Activated CD4-positive, alpha-beta T cell treated with anti-CD3 and anti-CD28 coated beads, Interleukin-2, amount 50 U/mL, for 4 hours (primary cell): ENCODE data around the gene ACIN1.
A peak's percentile ranks its signal among the peaks of the same experiment; 100 is the strongest.

Experiments used
- DNase-seq, 2 experiments: peaks; one replicate each; pipeline ENCODE4 v3.0.0-alpha.2; 2020

The ACIN1 gene

DNA sequence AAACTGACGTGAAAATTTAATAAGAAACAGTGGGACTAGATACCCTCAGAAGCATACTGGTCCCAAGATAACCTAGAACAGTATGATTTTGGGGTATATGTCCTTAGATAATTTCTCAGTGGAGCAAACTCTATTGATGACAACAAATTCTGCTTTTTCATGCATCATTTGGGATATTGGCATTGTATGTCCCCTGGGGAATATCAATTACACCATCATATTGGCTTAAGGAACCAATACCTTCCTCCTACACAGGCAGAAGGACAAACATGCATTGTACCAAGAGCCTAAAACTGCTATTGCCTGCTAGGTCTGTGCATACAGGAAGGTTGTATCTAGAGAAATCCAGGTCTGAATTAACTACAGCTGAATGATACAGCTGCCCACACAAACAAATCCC, 20.0 kb downstream of the ACIN1 start:
- no peak for DNase-seq

- DNase-seq = no peak
Measured at GRCh38 chr14:23071921-23072539, 22.9 kb downstream of the ACIN1 start.

GRCh38 chr14:23071244-23071920, 23.6 kb downstream of the ACIN1 start:
- DNase-seq = peak; percentile 71 to 73

DNA sequence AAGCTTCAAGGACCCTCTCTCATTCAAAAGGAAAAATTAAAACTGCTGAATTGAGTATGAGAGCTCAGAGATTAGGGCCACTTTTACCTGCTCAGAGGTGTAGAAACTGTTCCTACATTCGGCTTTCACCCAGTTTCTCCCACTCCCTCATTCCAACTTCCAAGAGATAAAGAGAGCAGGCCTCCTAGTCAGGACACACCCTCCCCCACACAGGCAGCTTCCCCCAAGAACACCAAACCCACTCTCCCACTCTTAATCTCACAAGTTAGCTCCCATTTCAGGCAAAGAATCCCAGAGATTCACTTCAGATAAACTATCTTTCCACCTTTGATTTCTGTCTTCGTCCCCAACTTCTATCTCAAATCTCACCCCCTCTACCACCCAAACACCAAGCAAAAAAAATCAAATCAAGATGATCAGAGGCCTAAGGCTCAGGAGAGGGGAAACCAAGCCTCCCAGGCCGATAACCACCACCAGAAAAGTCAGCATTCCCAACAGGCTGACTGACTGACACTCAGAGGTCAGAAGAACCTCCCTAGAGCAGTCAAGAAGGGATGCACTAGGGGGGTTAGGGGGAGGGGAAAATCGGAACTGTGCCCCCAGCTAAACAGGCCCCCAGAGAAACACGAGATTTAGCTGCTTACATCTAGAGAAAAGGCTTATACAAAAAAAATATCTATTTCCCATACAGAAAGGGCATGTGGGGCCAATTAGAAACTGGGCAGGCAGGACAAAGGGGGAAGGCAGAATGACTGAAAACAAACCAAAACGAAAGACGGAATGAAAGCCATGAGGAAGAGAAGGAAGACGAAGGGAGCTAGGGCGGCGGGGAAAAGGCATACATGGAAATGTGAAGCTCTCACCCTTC, 24.4 kb downstream of the ACIN1 start:
- DNase-seq = no peak

GRCh38 chr14:23069413-23069806, 25.5 kb downstream of the ACIN1 start:
- no peak for DNase-seq

GRCh38 chr14:23068789-23069412, 26.0 kb downstream of the ACIN1 start:
- peak; percentile 58 to 65 for DNase-seq

DNA sequence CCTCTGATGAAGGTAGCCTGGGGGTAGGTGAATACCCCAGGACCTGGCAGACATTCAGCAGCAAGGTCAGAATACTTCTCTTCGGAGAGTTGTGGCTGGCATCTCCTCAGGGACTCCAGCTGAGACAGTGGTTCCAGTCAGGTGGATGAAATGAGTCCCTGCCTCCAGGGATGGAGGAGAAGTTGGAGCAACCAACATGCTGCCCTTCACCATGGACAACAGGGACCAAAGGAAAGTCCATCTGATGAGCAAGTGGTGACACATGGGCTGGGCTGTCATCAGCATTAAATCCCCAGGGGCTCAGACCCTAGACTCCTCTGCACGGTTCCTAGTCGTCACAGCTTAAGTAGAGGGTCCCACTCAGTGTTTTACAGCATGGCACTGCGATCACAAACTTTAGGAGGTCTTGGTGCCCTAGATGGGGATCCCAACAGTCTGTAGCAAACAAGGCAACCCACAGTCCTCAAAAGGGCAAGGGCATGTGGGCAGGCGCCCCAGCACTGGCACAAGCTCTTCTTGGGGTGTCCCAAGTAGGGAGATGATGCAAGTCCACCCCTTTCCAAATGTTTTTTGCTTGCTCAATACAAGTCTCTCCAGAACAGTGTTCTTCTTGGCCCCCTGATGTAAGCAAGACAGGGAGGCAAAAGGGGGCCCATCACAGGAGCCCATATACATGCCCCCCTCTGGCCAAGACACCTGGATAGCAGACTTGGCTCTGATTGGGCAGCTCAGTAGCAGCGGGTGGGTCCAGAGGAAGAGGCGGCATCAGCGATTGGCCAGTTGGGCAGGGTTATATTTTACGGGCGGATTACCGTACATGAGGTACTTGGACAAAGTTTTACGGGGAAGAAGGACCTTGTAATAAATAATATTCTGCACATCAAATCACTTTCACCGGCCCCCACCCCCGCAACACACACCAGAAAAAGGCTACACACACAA, 26.8 kb downstream of the ACIN1 start:
- no peak for DNase-seq

DNA sequence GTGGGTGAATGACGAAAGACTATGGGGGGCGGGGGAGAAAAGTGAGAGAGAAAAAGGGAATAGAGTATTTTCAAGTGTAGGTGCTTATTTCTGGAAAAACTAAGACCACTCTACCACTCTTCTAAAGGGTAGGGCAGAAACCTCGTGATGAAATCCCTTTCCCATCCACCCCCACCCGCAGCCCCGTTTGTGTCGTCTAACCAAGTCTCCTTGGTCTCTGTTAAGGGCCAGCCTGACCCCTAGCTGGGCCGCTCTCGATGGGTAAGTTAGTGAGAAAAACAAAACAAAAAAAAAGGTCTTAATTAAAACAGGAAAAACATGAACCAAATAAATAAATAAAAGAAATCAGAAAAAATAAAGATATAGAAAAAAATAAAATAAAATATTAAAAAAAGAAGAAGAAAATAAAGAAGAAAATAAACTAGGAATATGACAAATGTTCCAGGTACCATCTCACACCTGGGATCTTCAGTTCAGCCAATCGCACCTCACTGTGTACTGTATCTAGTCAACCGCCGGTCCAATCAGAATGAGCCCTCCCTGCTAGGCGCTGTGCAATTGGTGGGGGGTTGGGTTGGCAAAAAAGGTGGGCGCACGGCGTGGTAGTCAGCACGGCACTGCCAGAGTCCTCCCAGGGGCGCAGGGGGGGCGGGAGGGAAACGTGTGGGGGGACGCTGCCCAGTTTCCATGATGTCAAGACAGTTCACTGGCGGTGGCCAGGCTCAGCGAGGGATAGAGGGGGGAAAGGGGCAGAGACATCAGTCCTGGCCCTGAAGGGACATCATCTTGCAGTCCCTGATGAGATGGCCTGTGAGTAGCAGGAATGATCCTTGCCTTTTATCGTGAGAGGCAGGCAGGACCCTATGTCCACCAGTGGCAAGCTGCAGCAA, 27.8 kb downstream of the ACIN1 start:
- DNase-seq = no peak

DNA sequence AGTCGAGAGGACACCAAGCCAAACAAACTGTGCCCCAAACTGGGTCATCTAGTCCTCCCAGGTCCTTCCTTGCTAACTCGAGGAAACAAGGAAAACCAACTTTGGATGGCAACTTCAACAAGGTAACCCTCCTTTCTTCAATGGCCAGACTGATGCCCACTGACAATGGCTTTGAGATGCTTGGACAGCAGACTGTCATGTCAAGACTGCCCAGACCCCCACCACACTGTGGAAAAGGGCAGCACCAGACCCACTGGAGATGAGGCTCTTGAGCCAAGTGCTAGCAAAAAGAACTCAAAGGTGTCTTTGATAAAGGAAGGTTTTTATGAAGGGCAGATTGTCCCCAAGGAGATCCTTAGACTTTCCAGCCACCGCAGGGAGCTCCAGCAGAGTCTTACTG, 28.6 kb downstream of the ACIN1 start:
- no peak for DNase-seq

- DNase-seq = no peak
Measured at GRCh38 chr14:23063601-23064000, 31.3 kb downstream of the ACIN1 start.

DNA sequence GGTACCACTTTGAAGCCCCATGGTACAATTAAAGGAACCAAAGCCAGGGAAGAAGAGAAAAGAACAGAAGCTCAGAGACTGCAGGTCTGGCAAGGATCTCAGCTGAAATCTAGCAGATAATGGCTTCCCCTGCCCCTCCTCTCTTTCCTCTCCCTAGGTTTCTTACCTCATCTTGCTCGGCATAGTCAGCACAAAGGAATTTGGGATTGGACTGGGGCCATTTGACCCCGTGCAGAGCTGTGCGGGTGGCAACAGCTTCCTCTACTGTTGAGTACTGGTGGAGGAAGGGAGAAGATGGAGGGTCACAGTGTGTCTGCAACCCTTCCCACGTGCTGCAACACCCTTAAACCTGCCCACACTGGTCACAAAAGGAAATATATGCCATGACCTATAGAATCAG, 32.9 kb downstream of the ACIN1 start:
- no peak for DNase-seq

DNA sequence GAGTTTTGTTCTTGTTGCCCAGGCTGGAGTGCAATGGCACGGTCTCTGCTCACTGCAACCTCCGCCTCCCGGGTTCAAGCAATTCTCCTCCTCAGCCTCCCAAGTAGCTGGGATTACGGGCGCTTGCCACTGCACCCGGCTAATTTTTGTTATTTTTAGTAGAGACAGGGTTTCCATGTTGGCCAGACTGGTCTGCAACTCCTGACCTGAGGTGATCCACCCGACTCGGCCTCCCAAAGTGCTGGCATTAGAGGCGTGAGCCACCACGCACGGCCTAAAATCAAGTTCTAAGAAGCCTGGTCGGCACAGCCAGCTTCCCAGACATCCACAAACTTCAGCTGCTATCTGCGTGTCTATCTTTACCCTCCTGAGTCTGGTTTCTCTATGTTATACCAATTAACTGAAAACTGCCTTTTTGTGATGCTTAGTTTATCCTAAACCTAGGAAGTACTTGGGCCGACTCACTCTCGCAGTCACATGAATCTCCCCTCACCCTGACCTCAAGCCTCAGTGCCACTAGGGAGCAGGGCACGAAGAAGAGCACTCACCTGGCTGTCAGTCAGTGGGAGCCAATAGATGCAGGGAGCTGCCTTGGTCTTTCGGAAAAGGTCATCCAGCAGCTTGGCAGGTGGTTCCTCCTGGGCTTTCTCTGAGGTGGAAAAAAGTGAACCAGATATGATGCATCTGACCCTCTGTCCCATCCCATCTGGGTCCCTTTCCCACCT, 34.2 kb downstream of the ACIN1 start:
- DNase-seq = no peak

DNA sequence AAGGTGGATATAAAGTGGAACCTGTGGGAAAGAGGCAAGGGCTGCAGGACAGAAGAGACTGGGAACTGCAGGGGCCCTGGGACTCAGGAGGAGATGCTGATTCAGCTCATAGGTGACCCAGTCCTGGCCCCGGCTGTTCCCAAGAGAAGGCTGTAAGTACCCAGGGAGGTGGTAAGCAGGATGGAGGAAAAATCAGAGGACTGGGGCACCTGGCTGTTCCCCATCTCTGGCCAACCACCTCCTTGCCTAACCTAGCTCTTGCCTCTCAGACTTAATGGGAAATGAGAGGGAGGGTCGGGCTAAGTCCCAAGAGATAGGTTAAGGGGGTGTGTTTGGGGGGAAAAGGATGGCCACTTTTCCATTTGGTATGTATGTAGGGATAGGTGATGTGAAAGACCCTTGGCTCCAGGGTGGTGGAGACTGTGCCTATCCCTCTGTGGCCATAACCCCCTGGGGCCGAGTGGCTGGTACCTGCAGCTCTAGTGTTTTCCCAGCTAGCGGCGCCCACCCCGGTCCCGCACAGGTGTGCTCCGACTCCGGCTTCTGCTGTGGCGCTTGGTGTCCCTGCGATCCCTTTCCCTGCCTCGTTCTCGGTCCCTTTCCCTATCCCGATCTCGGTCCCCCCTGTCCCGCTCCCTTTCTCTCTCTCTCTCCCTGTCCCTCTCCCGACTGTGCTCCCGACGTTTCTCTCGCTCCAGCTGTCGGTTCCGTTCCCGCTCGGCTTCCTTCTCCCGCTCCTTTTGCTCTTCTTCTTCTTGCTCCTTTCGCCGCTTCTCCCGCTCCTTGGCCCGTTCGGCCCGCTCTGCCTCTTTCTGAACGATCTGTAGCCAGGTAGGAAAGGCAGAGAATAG, 36.1 kb downstream of the ACIN1 start:
- DNase-seq = no peak

DNA sequence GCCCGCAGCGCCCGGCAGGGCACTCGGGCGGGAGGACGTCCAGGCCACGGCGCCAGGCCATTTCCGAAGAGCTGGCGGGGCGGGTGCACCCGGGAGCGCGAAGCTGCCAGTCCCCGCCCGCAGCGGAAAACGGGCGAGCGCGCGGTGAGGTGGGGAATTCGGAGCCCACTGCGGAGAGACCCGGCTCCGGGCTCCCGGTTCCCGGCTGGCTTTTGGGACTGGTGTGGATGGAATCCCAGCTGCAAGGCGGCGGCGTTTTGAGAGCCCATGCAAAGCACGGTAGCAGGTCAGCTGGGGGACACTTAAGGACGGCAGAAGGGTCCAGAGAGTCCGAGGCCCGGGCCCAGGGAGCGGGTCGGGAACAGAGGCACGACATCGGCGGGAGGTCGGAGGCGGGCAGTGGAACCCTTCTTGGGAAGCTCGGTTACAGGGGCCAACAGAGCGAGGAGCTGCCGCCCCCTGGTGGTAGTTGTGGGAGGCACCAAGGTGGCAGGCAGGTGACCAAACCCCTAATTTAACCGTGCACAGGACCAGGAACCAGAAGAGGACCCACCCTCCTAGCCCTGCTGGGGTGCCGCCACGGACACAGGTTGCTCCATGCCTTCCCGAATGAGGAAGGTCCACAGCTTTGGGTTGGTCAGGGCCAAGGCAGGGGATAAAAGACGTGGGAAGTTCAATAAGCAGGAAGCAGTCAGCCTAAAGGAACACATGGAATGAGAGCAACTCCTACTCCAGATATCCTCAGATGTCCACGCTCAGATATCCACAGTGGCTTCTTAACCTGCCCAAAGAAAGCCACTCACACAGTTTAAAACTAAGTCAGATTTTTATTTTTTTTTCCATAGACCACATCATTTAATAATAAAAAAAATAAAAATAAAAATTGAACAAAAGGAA, 36.9 kb downstream of the ACIN1 start:
- peak; percentile 83 to 85 for DNase-seq

GRCh38 chr14:23056956-23057756, 37.8 kb downstream of the ACIN1 start, which contains the start of gene CDH24:
TSS of gene CDH24 (minus strand) at chr14:23057520. CDS start at chr14:23055733, 1,787 bp downstream.
- peak; percentile 56 to 62 for DNase-seq

GRCh38 chr14:23056145-23056955, 38.6 kb downstream of the ACIN1 start:
- DNase-seq = peak; percentile 66 to 67
